ENCODE measurements around the gene SCT.

The SCT gene

GRCh38 chr11:623999-624704 lies 2.8 kb downstream of the SCT start:
- in situ Hi-C loops (cut with HindIII; ENCODE audit: low sequenced_read_pairs), result no loop called here

- in situ Hi-C loops (cut with HindIII; ENCODE audit: low sequenced_read_pairs), result no loop called here
These were observed 3.6 kb downstream of the SCT start for GRCh38 chr11:623349-623869.

- in situ Hi-C loops (cut with HindIII; ENCODE audit: low sequenced_read_pairs), result no loop called here
These were observed 5.1 kb downstream of the SCT start for GRCh38 chr11:621838-622237.

GRCh38 chr11:620935-621814 lies 5.8 kb downstream of the SCT start:
- in situ Hi-C loops (cut with HindIII; ENCODE audit: low sequenced_read_pairs), result no loop called here

GRCh38 chr11:620201-620600 lies 6.8 kb downstream of the SCT start:
- in situ Hi-C loops (cut with HindIII; ENCODE audit: low sequenced_read_pairs), result no loop called here

GRCh38 chr11:619628-620050 lies 7.3 kb downstream of the SCT start:
- in situ Hi-C loops (cut with HindIII; ENCODE audit: low sequenced_read_pairs), result no loop called here

GRCh38 chr11:618856-619627 lies 7.9 kb downstream of the SCT start:
- in situ Hi-C loops (cut with HindIII; ENCODE audit: low sequenced_read_pairs), result no loop called here

GRCh38 chr11:617912-618682 lies 8.9 kb downstream of the SCT start:
- in situ Hi-C loops (cut with HindIII; ENCODE audit: low sequenced_read_pairs), result no loop called here

GRCh38 chr11:617199-617911 lies 9.6 kb downstream of the SCT start:
- in situ Hi-C loops (cut with HindIII; ENCODE audit: low sequenced_read_pairs), result no loop called here

GRCh38 chr11:616320-617198 lies 10.4 kb downstream of the SCT start:
- in situ Hi-C loops (cut with HindIII; ENCODE audit: low sequenced_read_pairs), result no loop called here

- in situ Hi-C loops (cut with HindIII; ENCODE audit: low sequenced_read_pairs), result no loop called here
These were observed 11.3 kb downstream of the SCT start, which contains the start of gene IRF7 for GRCh38 chr11:615504-616319. Gene IRF7, minus strand, starts transcription at chr11:615950. Its CDS starts 586 bp downstream, at chr11:615364.

- in situ Hi-C loops (cut with HindIII; ENCODE audit: low sequenced_read_pairs), result no loop called here
These were observed 12.1 kb downstream of the SCT start for GRCh38 chr11:614623-615503.

GRCh38 chr11:614021-614622 lies 12.9 kb downstream of the SCT start:
- in situ Hi-C loops (cut with HindIII; ENCODE audit: low sequenced_read_pairs), result no loop called here

GRCh38 chr11:613369-613968 lies 13.5 kb downstream of the SCT start:
- in situ Hi-C loops (cut with HindIII; ENCODE audit: low sequenced_read_pairs), result no loop called here

- in situ Hi-C loops (cut with HindIII; ENCODE audit: low sequenced_read_pairs), result no loop called here
These were observed 14.1 kb downstream of the SCT start for GRCh38 chr11:612961-613300.

Measured in endothelial cell of hepatic sinusoid (primary cell).